CD4-positive, alpha-beta T cell treated with Interleukin-1 beta for 1 hour (primary cell): ENCODE measurements around the gene CCNB1.
"Not testable (repeated sequence)": the region's sequence is repeated elsewhere in the genome, so short reads cannot be mapped to it uniquely, and the experiment has no call there.

Experiments
- DNase-seq, 2 donors: peaks; one replicate each; pipeline ENCODE4 v3.0.0-alpha.2; 2020 to 2022

The CCNB1 gene

DNA sequence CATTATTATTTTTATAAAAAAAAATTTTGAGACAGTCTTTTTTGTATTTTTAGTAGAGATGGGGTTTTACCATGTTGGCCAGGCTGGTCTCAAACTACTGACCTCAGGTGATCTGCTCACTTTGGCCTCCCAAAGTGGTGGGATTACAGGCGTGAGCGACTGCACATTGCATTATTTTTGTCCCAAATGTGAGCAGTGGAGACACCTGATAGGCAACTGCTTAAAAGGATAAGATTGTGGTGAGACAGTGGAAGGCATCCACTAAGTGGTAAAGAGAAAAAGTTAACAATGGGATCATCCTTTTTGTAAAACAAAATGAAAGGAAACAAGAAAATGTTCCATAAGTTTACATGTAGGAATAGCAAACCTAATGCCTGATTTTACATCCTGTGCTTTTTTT, 20.4 kb downstream of the CCNB1 start:
- no peak for DNase-seq

DNA sequence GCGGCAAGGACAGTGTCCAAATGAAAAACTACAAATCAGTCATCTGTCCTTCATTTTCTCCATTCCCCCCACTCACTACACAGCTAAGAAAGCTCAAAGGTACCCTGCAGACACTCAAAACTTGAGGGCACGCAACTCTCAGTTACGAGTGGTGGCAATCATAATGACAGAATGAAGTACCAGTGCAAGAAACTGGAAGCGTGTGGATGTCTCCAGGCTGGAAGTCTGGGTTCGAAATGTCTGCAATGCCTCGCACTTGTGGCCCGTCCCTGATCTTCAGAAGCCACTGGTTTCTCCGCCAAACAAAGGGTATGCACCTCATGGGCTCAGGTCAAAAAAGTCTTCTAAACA, 21.8 kb downstream of the CCNB1 start:
- no peak for DNase-seq

DNA sequence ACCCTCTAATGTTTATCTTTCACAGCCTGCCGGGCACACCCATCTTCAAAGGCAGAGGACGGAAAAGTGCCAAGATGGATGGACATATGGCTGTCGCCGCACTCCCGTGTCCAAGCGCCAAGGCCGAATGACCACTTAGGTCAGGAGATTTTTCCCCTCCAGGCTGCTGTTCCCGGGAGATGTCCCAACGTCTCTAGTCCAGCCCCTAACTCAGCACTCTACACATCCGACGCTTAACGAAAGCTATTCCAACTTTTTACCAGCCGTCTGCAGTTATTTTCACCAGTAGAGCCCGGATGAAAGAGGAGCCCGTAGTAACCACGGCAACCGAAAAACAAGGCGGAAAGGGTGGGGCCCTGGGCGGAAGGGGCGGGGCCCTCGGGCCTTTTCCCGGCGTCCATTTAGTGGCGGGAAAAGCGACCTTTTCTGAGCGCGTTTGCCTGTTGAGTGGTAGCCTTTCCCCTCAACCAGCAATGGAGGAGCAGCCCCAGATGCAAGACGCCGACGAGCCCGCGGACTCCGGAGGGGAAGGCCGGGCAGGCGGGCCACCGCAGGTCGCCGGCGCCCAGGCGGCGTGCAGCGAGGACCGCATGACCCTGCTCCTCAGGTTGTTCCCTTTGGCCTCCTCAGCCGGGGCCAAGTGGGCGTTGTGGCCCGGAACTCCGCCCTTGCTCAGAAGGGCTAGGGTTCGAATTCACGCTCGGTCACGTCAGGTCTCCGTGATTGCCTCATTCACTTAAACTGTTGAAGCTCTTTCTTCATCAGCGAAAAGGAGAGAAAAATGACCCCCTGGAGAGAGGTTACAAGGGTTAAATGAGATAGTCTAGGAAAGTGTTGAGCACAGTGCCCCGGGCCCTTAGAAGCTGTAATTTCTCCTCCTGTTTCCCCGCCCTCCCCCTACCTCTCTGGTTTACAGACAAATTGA, 22.5 kb downstream of the CCNB1 start, which contains the start of gene CENPH:
Gene CENPH (plus strand): TSS at position 422 of the 925 bp plus-strand sequence. CDS start 52 bp downstream, at position 474.
- DNase-seq, result peak; percentile 91 to 93

DNA sequence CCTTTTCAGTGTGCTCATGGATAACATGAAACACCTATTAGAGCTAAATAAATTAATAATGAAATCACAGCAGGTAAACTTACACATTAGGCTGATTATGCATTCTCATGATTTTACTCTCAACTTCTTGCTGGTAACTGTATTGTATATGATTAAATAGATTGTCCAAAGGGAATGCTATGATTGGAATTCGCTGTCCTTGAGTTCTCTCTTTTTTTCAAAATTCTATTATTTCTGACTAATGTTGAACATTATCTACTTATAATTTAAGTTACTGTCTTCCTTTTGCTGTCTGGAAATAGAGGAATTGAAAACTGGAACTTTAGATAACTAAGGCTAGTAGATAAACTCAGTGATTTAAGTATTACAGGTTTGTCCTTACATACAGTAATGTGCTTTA, 35.5 kb downstream of the CCNB1 start:
- no peak for DNase-seq

DNA sequence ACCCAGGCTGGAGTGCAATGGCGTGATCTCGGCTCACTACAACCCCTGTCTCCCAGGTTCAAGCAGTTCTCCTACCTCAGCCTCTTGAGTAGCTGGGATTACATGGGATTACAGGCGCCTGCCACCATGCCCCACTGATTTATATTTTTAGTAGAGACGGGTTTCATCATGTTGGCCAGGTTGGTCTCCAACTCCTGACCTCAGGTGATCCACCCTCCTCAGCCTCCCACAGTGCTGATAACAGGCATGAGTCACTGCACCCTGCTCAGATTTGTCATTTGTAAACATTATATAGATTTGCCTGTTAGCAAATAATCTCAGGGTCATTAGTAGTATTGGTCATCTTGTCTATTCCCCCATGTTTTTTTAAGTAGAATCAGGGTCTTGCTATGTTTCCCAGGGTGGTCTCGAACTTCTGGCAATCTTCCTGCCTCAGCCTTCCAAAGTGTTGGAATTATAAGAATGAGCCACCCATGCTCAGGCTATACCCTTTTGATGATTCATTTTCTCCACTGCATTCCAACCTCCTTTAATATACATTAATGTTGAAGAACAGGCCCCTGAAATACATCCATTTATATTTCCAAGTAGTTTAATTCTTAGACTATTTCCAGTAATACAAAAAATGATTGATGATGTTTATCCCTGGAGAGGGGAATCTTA, 39.7 kb downstream of the CCNB1 start:
- DNase-seq, result no peak

DNA sequence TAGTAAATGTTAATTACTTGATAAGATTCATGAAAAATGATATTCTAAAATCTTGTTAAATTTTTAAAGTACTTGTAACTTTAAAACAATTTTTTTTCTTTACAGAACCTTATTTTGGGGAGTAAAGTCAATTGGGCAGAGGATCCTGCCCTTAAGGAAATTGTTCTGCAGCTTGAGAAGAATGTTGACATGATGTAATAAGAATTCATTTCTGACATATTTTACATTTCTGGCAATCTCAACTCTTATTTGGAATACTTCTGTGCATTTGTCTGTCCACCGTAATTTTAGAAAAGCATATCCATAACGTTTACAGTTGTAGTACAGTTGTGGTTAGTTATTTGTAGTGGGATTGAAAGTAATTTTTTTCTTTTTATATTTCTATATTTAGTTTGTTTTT, 42.7 kb downstream of the CCNB1 start:
- DNase-seq, result no peak

DNA sequence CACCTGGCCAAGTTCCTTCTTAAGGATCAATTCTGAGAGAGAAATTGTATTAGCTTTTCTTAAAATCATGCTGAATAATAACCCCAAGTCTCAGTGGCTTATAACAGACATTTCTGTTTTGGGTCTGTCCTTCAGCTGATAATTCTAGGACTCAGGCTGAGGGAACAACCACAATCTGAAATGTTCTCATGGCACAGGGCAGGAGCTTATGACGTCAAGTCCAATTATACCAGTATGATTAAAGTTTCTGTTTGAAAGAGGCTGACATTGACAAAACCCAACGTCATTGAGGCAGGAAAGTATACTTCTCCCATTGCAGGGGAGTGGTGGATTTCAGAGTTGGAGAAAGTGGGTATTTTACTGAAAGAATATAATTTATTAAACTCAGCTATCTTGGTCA, 44.2 kb downstream of the CCNB1 start:
- no peak for DNase-seq

DNA sequence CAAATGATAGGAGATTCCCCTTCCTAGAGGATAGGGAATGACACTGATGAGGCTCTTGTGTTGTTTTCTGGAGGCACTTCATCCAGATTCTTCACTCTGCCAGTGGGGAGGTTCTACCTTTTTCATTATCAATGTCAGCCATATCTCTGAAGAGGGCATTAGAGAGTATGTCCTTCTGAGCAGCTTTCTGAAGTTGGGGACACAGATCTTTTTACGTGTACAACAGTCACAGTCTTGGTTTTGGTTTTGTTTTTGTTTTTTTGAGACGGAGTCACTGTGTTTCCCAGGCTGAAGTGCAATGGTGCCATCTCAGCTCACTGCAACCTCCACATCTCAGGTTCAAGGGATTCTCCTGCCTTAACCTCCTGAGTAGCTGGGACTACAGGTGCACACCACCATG, 45.1 kb downstream of the CCNB1 start:
- DNase-seq, result peak in 1 of 2 donors; percentile 18

DNA sequence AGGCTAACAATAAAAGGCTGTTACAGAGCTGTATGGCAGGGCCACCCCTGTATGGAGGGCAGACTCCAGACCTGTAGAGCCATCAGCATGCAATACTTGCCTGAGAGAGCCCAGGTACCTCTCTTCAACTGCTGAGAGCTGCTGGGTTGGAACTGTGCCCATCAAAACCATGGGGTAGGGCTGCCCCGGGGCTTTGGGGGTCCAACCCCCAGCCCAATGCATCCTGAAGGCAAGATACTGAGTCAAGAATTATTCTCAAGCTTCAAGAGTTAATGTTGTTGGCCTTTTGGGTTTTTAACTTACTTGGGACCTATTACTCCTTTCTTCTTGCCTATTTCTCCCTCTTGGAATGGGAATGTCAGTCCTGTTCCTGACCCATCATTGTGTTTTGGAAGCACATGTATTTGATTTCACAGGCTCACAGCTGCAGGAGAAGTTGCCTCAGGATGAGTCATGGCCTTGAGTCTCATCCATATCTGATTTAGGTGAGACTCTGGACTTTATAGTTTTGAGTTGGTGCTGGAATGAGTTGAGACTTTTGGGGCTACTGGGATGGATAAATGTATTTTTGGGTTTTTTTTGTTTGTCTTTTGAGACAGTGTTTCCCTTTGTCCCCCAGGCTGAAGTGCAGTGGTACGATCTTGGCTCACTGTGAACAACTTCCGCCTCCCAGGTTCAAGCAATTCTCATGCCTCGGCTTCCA, 46.7 kb downstream of the CCNB1 start:
- no peak for DNase-seq

DNA sequence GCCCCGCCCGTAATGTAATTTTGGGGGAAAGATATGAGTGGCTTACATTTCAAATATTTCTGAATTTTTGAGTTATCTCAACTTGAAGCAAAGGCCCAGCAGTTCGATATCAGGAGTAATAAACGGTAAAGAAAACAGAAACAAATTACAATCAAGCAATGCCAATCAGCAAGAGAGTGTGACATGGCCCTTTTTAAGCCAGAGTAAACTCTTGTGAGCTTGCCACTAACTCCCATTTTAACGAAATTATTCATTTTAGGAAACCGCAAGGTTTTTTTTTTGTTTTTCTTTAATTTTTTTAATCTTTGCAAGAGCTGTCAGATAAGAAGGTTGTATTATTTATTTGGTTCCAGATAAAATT, 50.2 kb downstream of the CCNB1 start:
- DNase-seq, result no peak

DNA sequence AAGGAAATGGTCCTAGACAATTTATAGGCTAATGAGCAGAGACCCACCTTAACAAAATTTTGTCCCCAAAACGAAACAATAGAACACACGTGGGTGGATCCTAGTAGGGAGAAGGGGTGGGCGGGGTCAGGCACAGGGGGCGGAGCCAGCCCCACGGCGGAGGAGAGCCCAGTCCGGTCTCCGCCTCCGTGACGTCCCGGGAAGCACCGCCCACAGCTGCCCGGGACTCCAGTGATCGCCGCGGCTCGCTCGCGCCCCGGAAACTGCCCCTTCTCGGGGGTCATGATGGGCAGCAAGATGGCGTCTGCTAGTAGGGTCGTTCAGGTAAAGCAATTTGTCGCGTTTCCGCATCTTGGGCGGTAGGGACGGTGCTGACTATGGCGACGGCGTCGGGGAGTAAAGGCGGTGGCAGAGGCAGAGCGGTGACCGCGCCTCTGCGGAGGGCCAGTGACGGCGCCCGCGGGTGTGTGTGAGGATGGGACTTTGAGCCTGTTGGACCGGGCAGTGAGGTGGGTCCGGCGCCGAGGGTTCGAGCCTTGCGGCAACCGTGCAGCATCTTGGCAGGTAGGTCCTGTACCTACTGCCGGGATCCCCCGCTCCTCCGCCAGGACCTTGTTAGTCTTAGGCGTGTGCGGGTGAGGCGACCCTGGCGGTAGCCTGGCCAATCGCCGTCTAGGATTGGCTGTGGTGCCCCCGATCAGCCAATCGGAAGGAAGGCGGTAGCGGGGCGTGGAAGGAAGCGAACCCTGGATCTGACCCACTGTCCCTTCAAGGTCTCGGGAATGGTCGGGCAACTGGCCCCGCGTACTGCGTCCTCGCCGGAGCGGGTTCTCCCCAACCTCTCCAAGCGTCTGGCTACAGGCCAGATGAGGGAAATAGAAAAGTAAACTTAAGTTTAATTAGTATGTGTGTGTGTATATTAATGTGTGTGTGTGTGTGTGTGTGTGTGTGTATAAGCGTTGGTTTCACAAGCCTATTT, 50.9 kb downstream of the CCNB1 start:
- peak; percentile 95 to 96 for DNase-seq

DNA sequence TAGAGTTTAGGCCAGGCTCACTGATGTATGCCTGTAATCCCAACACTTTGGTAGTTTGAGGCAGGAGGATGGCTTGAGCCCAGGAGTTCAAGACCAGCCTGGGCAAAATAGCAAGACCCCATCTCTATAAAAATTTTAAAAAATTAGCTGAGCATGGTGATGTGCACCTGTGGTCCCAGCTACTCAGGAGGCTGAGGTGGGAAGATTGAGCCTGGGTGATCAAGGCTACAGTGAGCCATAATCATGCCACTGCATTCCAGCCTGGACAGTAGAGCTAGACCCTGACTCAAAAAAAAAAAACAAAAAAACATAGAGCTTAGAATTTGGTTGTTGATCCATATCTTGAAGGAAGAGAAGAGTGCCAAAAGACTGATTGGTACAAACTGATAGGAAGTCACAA, 53.0 kb downstream of the CCNB1 start:
- no peak for DNase-seq

DNA sequence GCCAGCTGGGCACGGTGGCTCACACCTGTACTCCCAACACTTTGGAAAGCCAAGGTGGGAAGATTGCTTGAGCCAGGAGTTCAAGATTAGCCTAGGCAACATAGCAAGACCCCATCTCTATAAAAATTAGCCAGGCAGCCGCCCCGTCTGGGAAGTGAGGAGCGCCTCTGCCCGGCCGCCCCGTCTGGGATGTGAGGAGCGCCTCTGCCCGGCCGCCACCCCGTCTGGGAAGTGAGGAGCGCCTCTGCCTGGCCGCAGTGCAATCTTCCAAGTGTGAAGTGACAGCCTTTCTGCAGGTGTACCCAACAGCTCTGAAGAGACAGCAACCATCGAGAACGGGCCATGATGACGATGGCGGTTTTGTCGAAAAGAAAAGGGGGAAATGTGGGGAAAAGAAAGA, 53.4 kb downstream of the CCNB1 start:
- not testable (repeated sequence) for DNase-seq

DNA sequence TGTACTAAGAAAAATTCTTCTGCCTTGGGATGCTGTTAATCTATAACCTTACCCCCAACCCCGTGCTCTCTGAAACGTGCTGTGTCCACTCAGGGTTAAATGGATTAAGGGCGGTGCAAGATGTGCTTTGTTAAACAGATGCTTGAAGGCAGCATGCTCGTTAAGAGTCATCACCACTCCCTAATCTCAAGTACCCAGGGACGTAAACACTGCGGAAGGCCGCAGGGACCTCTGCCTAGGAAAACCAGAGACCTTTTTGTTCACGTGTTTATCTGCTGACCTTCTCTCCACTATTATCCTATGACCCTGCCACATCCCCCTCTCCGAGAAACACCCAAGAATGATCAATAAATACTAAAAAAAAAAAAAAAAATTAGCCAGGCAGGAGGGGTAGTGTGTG, 53.9 kb downstream of the CCNB1 start:
- not testable (repeated sequence) for DNase-seq

DNA sequence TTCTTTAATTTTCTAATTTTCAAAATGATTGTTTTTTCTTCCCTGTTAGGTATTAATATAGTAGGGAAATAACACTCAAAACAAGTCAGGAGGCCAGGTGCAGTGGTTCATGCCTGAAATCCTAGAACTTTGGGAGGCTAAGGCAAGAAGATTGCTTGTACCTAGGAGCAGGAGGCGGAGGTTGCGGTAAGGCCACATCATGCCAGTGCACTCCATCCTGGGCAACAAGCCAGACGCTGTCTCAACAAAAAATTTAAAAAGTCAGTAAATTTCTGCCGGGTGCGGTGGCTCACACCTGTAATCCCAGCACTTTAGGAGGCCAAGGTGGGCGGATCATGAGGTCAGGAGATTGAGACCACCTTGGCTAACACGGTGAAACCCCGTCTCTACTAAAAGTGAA, 57.6 kb downstream of the CCNB1 start:
- no peak for DNase-seq

DNA sequence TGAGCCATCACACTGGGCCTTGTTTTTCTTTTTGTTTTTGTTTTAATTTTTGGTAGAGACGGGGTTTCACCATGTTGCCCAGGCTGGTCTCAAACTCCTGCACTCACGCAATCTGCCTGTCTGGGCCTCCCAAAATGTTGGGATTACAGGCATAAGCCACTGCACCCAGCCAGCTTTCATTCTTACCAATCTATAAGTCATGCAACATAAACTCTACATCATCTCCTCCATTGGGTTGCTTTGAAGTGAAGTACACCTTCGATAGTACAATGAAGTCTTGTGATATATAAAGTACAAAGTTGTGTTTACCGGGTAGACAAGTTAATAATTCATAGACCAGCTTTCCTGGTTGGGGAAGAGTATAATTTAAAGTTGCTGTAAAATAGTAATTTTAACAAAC, 58.9 kb downstream of the CCNB1 start:
- DNase-seq, result no peak
